Caco-2 (cell line): ENCODE measurements around the gene DNER. TPM values are rescaled to one million over a fixed set of nuclear protein-coding genes. Genes with fewer than 3 reads are reported as not detected.
"Not testable (repeated sequence)": the region's sequence is repeated elsewhere in the genome, so short reads cannot be mapped to it uniquely, and the experiment has no call there.

ENCODE experiments used
- Bru-seq: library from RNA; stranded (reverse); fragments of 400-500 nt; gene quantifications from one replicate; lab custom pipeline; 2021; lab: Mats Ljungman, UMichigan
- BruChase-seq, 2 experiments: library from RNA; stranded (reverse); fragments of 400-500 nt; gene quantifications; one replicate each; lab custom pipeline; 2021; lab: Mats Ljungman, UMichigan
- BruUV-seq: library from RNA; stranded (reverse); fragments of 400-500 nt; replicated peaks from 2 replicates; lab custom pipeline; 2021; lab: Mats Ljungman, UMichigan
- CTCF ChIA-PET: fragments of 300-600 bp; sonication (Branson Sonifier 250); formaldehyde crosslinking; loops from one replicate; lab custom pipeline; 2022; ENCODE audit warnings: antibody characterized with exemption; lab: Charles Lee
- POLR2A ChIA-PET: fragments of 300-600 bp; sonication (Branson Sonifier 250); formaldehyde crosslinking; loops from one replicate; lab custom pipeline; 2022; ENCODE audit warnings: antibody characterized with exemption; lab: Charles Lee
- DNase-seq, 2 experiments: peaks; one replicate each; pipeline versions ENCODE4 v3.0.0 to v3.0.0-alpha.2; 2020 to 2022
- H3K27me3 ChIP-seq: replicated peaks from 2 replicates; pipeline ENCODE4 v1.6.0; 2011; ENCODE audit warnings: low read length; ENCODE audit not compliant: control insufficient read depth, insufficient read depth
- H3K36me3 ChIP-seq: 2 replicates; pipeline ENCODE4 v1.5.1; 2011; ENCODE audit warnings: low read length; ENCODE audit not compliant: control insufficient read depth, insufficient read depth
- H3K4me1 ChIP-seq: fragments of 250-450 bp; sonication (Bioruptor Pico); 2 replicates; pipeline ENCODE4 v1.5.1; 2020; ENCODE audit warnings: mild to moderate bottlenecking
- H3K4me3 ChIP-seq: 2 replicates; pipeline ENCODE4 v1.5.1; 2011; ENCODE audit warnings: low read depth, mild to moderate bottlenecking, control low read depth, low read length
- H3K9me3 ChIP-seq: fragments of 250-450 bp; sonication (Bioruptor Pico); 2 replicates; pipeline ENCODE4 v1.5.1; 2020; ENCODE audit warnings: mild to moderate bottlenecking, moderate library complexity
- H3K27ac Mint-ChIP-seq: one replicate; pipeline ENCODE4 v1.8.0; 2022; ENCODE audit warnings: mixed read lengths; ENCODE audit not compliant: unreplicated experiment
- H3K27me3 Mint-ChIP-seq: one replicate; pipeline ENCODE4 v1.8.0; 2022; ENCODE audit warnings: mixed read lengths; ENCODE audit not compliant: insufficient read depth, unreplicated experiment
- H3K36me3 Mint-ChIP-seq: one replicate; pipeline ENCODE4 v1.8.0; 2022; ENCODE audit warnings: mild to moderate bottlenecking, mixed read lengths; ENCODE audit not compliant: insufficient read depth, unreplicated experiment
- H3K4me1 Mint-ChIP-seq: one replicate; pipeline ENCODE4 v1.8.0; 2022; ENCODE audit warnings: low read depth, mixed read lengths; ENCODE audit not compliant: unreplicated experiment
- H3K4me3 Mint-ChIP-seq: one replicate; pipeline ENCODE4 v1.8.0; 2022; ENCODE audit warnings: mild to moderate bottlenecking, moderate library complexity, mixed read lengths; ENCODE audit not compliant: unreplicated experiment
- H3K9me3 Mint-ChIP-seq: one replicate; pipeline ENCODE4 v1.8.0; 2022; ENCODE audit warnings: mixed read lengths; ENCODE audit not compliant: unreplicated experiment
- intact Hi-C: fragments of 100-400 bp; cut with micrococcal nuclease; formaldehyde crosslinking; loops from one replicate; pipeline ENCODE4 v1.10.0; 2022; ENCODE audit not compliant: unreplicated experiment
- long read RNA-seq: library from polyadenylated mRNA; stranded (forward); transcript quantifications from one replicate; pipeline ENCODE4 v2.0.0, GENCODE V29; 2022
- total RNA-seq: library from RNA; stranded (reverse); gene quantifications from 2 replicates; pipeline ENCODE4 v1.2.3, GENCODE V29; 2022
- TF ChIP-seq, protein P1 (sequence below), 2 experiments: fragments of 200-600 bp in 1 of 2; IDR thresholded peaks; 1 replicate in 1 of 2; 2 replicates in 1 of 2; pipeline versions ENCODE4 v1.5.1 to v1.8.0; 2011 to 2022; ENCODE audit warnings: antibody characterized with exemption in 1 of 2, control low read depth in 1 of 2, inconsistent platforms in 1 of 2, low read depth in 1 of 2, low read length in 1 of 2, mild to moderate bottlenecking in 1 of 2, moderate library complexity in 1 of 2; ENCODE audit not compliant: insufficient read depth in 1 of 2, severe bottlenecking in 1 of 2, unreplicated experiment in 1 of 2

The DNER gene, protein sequence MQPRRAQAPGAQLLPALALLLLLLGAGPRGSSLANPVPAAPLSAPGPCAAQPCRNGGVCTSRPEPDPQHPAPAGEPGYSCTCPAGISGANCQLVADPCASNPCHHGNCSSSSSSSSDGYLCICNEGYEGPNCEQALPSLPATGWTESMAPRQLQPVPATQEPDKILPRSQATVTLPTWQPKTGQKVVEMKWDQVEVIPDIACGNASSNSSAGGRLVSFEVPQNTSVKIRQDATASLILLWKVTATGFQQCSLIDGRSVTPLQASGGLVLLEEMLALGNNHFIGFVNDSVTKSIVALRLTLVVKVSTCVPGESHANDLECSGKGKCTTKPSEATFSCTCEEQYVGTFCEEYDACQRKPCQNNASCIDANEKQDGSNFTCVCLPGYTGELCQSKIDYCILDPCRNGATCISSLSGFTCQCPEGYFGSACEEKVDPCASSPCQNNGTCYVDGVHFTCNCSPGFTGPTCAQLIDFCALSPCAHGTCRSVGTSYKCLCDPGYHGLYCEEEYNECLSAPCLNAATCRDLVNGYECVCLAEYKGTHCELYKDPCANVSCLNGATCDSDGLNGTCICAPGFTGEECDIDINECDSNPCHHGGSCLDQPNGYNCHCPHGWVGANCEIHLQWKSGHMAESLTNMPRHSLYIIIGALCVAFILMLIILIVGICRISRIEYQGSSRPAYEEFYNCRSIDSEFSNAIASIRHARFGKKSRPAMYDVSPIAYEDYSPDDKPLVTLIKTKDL
- total RNA-seq (not detected in 2 replicates), Bru-seq, nascent RNA (percentile 3 among the genes with signal in this experiment), BruChase-seq, experiment 1, labeled RNA remaining after a 2-hour chase (percentile 7 among the genes with signal in this experiment), BruChase-seq, experiment 2, labeled RNA remaining after a 6-hour chase (percentile 7 among the genes with signal in this experiment)
- long read RNA-seq: 0 reads

GRCh38 chr2:229714080-229714735 lies at the start of gene DNER:
Gene DNER (minus strand): TSS chr2:229714555. CDS start chr2:229714423, 132 bp downstream.
- Mint-ChIP-seq H3K27me3 (peaks cover 12% of the 10 kb centered on the region), H3K4me1 (no peaks in the 10 kb centered on the region), H3K36me3 (no peaks in the 10 kb centered on the region), H3K4me3 (peak within 1 kb of the TSS; percentile 22), H3K27ac (no peak within 1 kb of the TSS), H3K9me3 (no peaks in the 10 kb centered on the region)
- intact Hi-C loops: no loop called here
- DNase-seq: peak in 1 of 2 experiments; percentile 50
- Histone ChIP-seq H3K36me3 (no peaks in the 10 kb centered on the region), H3K27me3 (no peaks in the 10 kb centered on the region), H3K4me3 (peak within 1 kb of the TSS; percentile 24), H3K9me3 (no peaks in the 10 kb centered on the region), H3K4me1 (no peaks in the 10 kb centered on the region)
- CTCF ChIA-PET: no interaction called here
- no TSS peak for BruUV-seq
- TF ChIP-seq, protein P1, sequence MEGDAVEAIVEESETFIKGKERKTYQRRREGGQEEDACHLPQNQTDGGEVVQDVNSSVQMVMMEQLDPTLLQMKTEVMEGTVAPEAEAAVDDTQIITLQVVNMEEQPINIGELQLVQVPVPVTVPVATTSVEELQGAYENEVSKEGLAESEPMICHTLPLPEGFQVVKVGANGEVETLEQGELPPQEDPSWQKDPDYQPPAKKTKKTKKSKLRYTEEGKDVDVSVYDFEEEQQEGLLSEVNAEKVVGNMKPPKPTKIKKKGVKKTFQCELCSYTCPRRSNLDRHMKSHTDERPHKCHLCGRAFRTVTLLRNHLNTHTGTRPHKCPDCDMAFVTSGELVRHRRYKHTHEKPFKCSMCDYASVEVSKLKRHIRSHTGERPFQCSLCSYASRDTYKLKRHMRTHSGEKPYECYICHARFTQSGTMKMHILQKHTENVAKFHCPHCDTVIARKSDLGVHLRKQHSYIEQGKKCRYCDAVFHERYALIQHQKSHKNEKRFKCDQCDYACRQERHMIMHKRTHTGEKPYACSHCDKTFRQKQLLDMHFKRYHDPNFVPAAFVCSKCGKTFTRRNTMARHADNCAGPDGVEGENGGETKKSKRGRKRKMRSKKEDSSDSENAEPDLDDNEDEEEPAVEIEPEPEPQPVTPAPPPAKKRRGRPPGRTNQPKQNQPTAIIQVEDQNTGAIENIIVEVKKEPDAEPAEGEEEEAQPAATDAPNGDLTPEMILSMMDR (IDR thresholded peaks at IDR 0.05; ENCODE audit: insufficient read depth in 1 of 2, low read depth in 1 of 2, low read length in 1 of 2, severe bottlenecking in 1 of 2, unreplicated experiment in 1 of 2): no peak
- POLR2A ChIA-PET: no interaction called here

DNA sequence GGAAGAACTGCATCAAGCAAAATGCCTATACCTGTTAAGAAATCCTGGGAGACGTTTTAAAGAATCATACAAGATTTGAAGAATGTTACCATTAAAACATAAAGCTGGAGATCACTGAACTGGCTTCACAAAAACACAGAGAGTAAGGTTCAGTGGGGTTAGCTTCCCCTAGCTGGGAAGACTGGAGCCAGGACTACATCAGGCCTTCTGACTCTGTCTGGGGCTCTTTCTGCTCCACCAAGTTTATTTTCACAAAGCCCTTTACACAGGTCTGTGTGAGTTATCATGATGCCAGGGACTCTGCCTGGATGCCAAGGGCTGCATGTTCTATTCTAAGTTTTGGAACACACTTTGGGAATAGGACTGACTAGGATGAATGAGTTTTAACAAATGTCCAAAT lies 47.3 kb upstream of the DNER start:
- TF ChIP-seq, protein P1 (IDR thresholded peaks at IDR 0.05; ENCODE audit: insufficient read depth in 1 of 2, low read depth in 1 of 2, low read length in 1 of 2, severe bottlenecking in 1 of 2, unreplicated experiment in 1 of 2): no peak
- no peak overlapping the region for H3K27ac Mint-ChIP-seq
- no peak overlapping the region for H3K4me3 ChIP-seq
- peaks cover 9% of the 10 kb centered on the region for H3K9me3 Mint-ChIP-seq
- no peaks in the 10 kb centered on the region for H3K9me3 ChIP-seq
- no peaks in the 10 kb centered on the region for H3K4me1 ChIP-seq
- POLR2A ChIA-PET: no interaction called here
- CTCF ChIA-PET: no interaction called here
- intact Hi-C loops: no loop called here
- H3K27me3 ChIP-seq: no peaks in the 10 kb centered on the region
- no peaks in the 10 kb centered on the region for H3K4me1 Mint-ChIP-seq
- H3K4me3 Mint-ChIP-seq: no peak overlapping the region
- no peaks in the 10 kb centered on the region for H3K27me3 Mint-ChIP-seq
- BruUV-seq: no TSS peak
- H3K36me3 ChIP-seq: no peaks in the 10 kb centered on the region
- no peak for DNase-seq
- peaks cover 35% of the 10 kb centered on the region for H3K36me3 Mint-ChIP-seq

DNA sequence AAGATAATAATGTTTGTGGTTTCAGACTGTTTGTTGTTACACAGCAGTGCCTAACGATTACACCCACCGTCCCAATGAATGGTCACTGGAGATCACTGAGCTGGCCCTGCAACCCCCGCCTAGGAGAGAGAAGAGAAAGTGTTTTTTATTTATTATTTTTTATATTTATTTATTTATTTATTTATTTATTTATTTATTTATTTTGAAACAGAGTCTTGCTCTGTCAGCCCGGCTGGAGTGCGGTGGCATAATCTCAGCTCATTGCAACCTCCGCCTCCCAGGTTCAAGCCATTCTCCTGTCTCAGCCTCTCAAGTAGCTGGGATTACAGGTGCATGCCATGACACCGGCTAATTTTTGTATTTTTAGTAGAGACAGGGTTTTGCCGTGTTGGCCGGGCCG lies 43.1 kb upstream of the DNER start:
- H3K36me3 ChIP-seq, CTCF ChIA-PET, H3K27ac Mint-ChIP-seq, DNase-seq, H3K27me3 Mint-ChIP-seq, BruUV-seq, H3K9me3 Mint-ChIP-seq, H3K4me1 ChIP-seq, H3K27me3 ChIP-seq, POLR2A ChIA-PET, intact Hi-C loops, H3K9me3 ChIP-seq, H3K4me1 Mint-ChIP-seq, H3K4me3 ChIP-seq, H3K4me3 Mint-ChIP-seq: not testable (repeated sequence)
- peaks cover 16% of the 10 kb centered on the region for H3K36me3 Mint-ChIP-seq
